A673 (cell line): ENCODE measurements around the gene ABCB8. TPM values are rescaled to one million over a fixed set of nuclear protein-coding genes. Genes with fewer than 3 reads are reported as not detected.
A peak's percentile ranks its signal among the peaks of the same experiment; 100 is the strongest.

Source experiments
- BruUV-seq: library from RNA; stranded (reverse); fragments of 400-500 nt; replicated peaks from 2 replicates; lab custom pipeline; 2021; lab: Mats Ljungman, UMichigan
- CTCF ChIA-PET: fragments of 300-600 bp; sonication (Branson Sonifier 250); formaldehyde crosslinking; loops from one replicate; lab custom pipeline; 2022; ENCODE audit warnings: antibody characterized with exemption; lab: Charles Lee
- POLR2A ChIA-PET: fragments of 300-600 bp; sonication (Branson Sonifier 250); formaldehyde crosslinking; loops from one replicate; lab custom pipeline; 2022; ENCODE audit warnings: antibody characterized with exemption; ENCODE audit not compliant: low non-redundant PET; lab: Charles Lee
- DNase-seq: peaks from one replicate; pipeline ENCODE4 v3.0.0-alpha.2; 2015; ENCODE audit warnings: low spot score
- H3K27ac ChIP-seq: fragments of 200-600 bp; sonication (generic); 2 replicates; pipeline ENCODE4 v1.5.1; 2016; ENCODE audit warnings: mixed run types, low read depth, mild to moderate bottlenecking, mixed read lengths, antibody characterized with exemption, low read length; ENCODE audit not compliant: poor library complexity, severe bottlenecking
- H3K27me3 ChIP-seq: fragments of 200-600 bp; sonication (generic); replicated peaks from 2 replicates; pipeline ENCODE4 v1.6.1; 2017; ENCODE audit warnings: mixed run types, low read depth, mild to moderate bottlenecking, mixed read lengths, antibody characterized with exemption, low read length; ENCODE audit not compliant: insufficient read depth, poor library complexity
- H3K36me3 ChIP-seq: fragments of 200-600 bp; sonication (generic); 2 replicates; pipeline ENCODE4 v1.6.1; 2016; ENCODE audit warnings: mixed run types, mild to moderate bottlenecking, mixed read lengths, antibody characterized with exemption, low read length; ENCODE audit not compliant: insufficient read depth, poor library complexity, severe bottlenecking
- H3K4me1 ChIP-seq: fragments of 200-600 bp; sonication (generic); 2 replicates; pipeline ENCODE4 v1.6.1; 2017; ENCODE audit warnings: mixed run types, mild to moderate bottlenecking, mixed read lengths, antibody characterized with exemption, low read length; ENCODE audit not compliant: insufficient read depth, poor library complexity, severe bottlenecking
- H3K4me3 ChIP-seq: fragments of 200-600 bp; sonication (generic); 2 replicates; pipeline ENCODE4 v1.5.1; 2016; ENCODE audit warnings: low read depth, mixed run types, mild to moderate bottlenecking, mixed read lengths, low read length; ENCODE audit not compliant: poor library complexity, severe bottlenecking
- H3K9me3 ChIP-seq: fragments of 200-600 bp; sonication (generic); 2 replicates; pipeline ENCODE4 v1.6.1; 2016; ENCODE audit warnings: mixed run types, low read depth, mild to moderate bottlenecking, mixed read lengths, antibody characterized with exemption, low read length; ENCODE audit not compliant: poor library complexity, severe bottlenecking
- CTCF ChIP-seq: fragments of 300-800, 200-600 bp; sonication (generic); conservative IDR thresholded peaks from 2 replicates; pipeline ENCODE4 v1.5.1; 2017; ENCODE audit warnings: low read depth, mild to moderate bottlenecking, antibody characterized with exemption, low read length, moderate library complexity, mixed read lengths
- EZH2 ChIP-seq: fragments of 200-600 bp; sonication (generic); IDR thresholded peaks from 2 replicates; pipeline ENCODE4 v1.6.1; 2017; ENCODE audit warnings: borderline replicate concordance, low read depth, mild to moderate bottlenecking, mixed read lengths, antibody characterized with exemption, low read length; ENCODE audit not compliant: poor library complexity, severe bottlenecking
- intact Hi-C: fragments of 100-400 bp; cut with micrococcal nuclease; formaldehyde crosslinking; loops from one replicate; pipeline ENCODE4 v1.10.0; 2022; ENCODE audit not compliant: unreplicated experiment
- total RNA-seq: library from RNA; stranded (reverse); gene quantifications from 2 replicates; pipeline ENCODE4 v1.2.3, GENCODE V29; 2021

The ABCB8 gene
- total RNA-seq, 1 experiment from 2014 or later, result 50.9 TPM

- no peaks in the 10 kb centered on the region for H3K36me3 ChIP-seq
- DNase-seq, result no peak
- peaks cover 30% of the 10 kb centered on the region for H3K27me3 ChIP-seq
- CTCF ChIA-PET, result no interaction called here
- H3K27ac ChIP-seq, result no peak overlapping the region
- POLR2A ChIA-PET, result no interaction called here
- peaks cover 14% of the 10 kb centered on the region for H3K4me1 ChIP-seq
- no peaks in the 10 kb centered on the region for H3K9me3 ChIP-seq
- intact Hi-C loops, result no loop called here
- BruUV-seq, result no TSS peak
- no peak overlapping the region for H3K4me3 ChIP-seq
- TF ChIP-seq EZH2 (no peak), CTCF (no peak)
These were observed 46.6 kb upstream of the ABCB8 start for GRCh38 chr7:150981644-150982043.

- intact Hi-C loops, result no loop called here
- CTCF ChIA-PET, result no interaction called here
- no peak overlapping the region for H3K27ac ChIP-seq
- H3K9me3 ChIP-seq, result no peaks in the 10 kb centered on the region
- POLR2A ChIA-PET, result no interaction called here
- no peaks in the 10 kb centered on the region for H3K36me3 ChIP-seq
- no peak overlapping the region for H3K4me3 ChIP-seq
- no TSS peak for BruUV-seq
- H3K4me1 ChIP-seq, result peaks cover 10% of the 10 kb centered on the region
- no peak for DNase-seq
- peaks cover 30% of the 10 kb centered on the region for H3K27me3 ChIP-seq
- TF ChIP-seq EZH2 (no peak), CTCF (no peak)
These were observed 45.9 kb upstream of the ABCB8 start for GRCh38 chr7:150982351-150982750.

GRCh38 chr7:150983893-150984368, 44.3 kb upstream of the ABCB8 start:
- Histone ChIP-seq H3K9me3 (no peaks in the 10 kb centered on the region), H3K4me1 (peaks cover 6% of the 10 kb centered on the region), H3K36me3 (no peaks in the 10 kb centered on the region), H3K27me3 (peaks cover 30% of the 10 kb centered on the region), H3K4me3 (no peak overlapping the region), H3K27ac (no peak overlapping the region)
- intact Hi-C loops, result no loop called here
- ChIA-PET CTCF (interaction anchor here (0.7 kb wide), 1 partner anchor 10 kb away, joined by 3 read pairs; no protein-coding TSS in a partner anchor), POLR2A (no interaction called here)
- DNase-seq, result peak; percentile 47
- no TSS peak for BruUV-seq
- no peak for TF ChIP-seq CTCF
- TF ChIP-seq EZH2, result no peak
